Suprapubic skin (tissue), 4 donors: Measurements from ENCODE around the gene PRPF38B. TPM values are rescaled to one million over a fixed set of nuclear protein-coding genes. Genes with fewer than 3 reads are reported as not detected.

Experiments used
- DNase-seq, 2 donors: peaks; one replicate each; pipeline ENCODE4 v3.0.0-alpha.2; 2019; ENCODE audit warnings: low spot score in 2 of 2
- H3K27ac ChIP-seq: fragments of 200-600 bp; sonication (generic); one replicate; pipeline ENCODE4 v1.5.1; 2019
- H3K27me3 ChIP-seq: fragments of 200-600 bp; sonication (generic); one replicate; pipeline ENCODE4 v1.5.1; 2019
- H3K36me3 ChIP-seq: fragments of 200-600 bp; sonication (generic); one replicate; pipeline ENCODE4 v1.5.1; 2019
- H3K4me1 ChIP-seq: fragments of 200-600 bp; sonication (generic); one replicate; pipeline ENCODE4 v1.5.1; 2019
- H3K4me3 ChIP-seq: fragments of 200-600 bp; sonication (generic); one replicate; pipeline ENCODE4 v1.5.1; 2019; ENCODE audit warnings: mild to moderate bottlenecking
- H3K9me3 ChIP-seq: fragments of 200-600 bp; sonication (generic); one replicate; pipeline ENCODE4 v1.5.1; 2019
- CTCF ChIP-seq, 2 donors: fragments of 200-600 bp in 1 of 2; fragments of 450-650 bp in 1 of 2; sonication (generic) in 1 of 2; IDR thresholded peaks; one replicate each; pipeline ENCODE4 v1.5.1; 2016 to 2019; ENCODE audit warnings: antibody characterized with exemption in 2 of 2, mild to moderate bottlenecking in 1 of 2, moderate library complexity in 1 of 2
- EP300 ChIP-seq: sonication (generic); formaldehyde crosslinking; IDR thresholded peaks from one replicate; pipeline ENCODE4 v1.6.1; 2017; ENCODE audit warnings: antibody characterized with exemption
- POLR2A ChIP-seq, 2 donors: fragments of 450-650 bp; IDR thresholded peaks; one replicate each; pipeline ENCODE4 v1.6.1; 2017; ENCODE audit warnings: antibody characterized with exemption in 2 of 2, mild to moderate bottlenecking in 2 of 2, moderate library complexity in 2 of 2
- POLR2AphosphoS5 ChIP-seq, 3 donors: sonication (generic); formaldehyde crosslinking; IDR thresholded peaks; one replicate each; pipeline ENCODE4 v1.6.1; 2017; ENCODE audit warnings: antibody characterized with exemption in 3 of 3
- WGBS: methylation state at CpG from one replicate; pipeline ENCODE4 v1.1.5; 2018; 5-methylcytosine and 5-hydroxymethylcytosine counted together
- total RNA-seq, 4 donors: library from RNA; depleted of rRNA; stranded (reverse); fragments of >200 nt; gene quantifications; one replicate each; pipeline ENCODE4 v1.1.0, GENCODE V29; 2016

PRPF38B gene
- total RNA-seq, 4 donors from 2014 or later, result 17.5 to 58.4 (median 25.4) TPM

- H3K36me3 ChIP-seq, result no peaks in the 10 kb centered on the region
- DNase-seq, result no peak
- 85% methylated on average over 2 of the region's 2 CpGs for WGBS
- no peaks in the 10 kb centered on the region for H3K9me3 ChIP-seq
- H3K4me1 ChIP-seq, result no peaks in the 10 kb centered on the region
- peaks cover 7% of the 10 kb centered on the region for H3K27me3 ChIP-seq
- no peak overlapping the region for H3K4me3 ChIP-seq
- H3K27ac ChIP-seq, result no peak overlapping the region
- no peak for TF ChIP-seq EP300
- TF ChIP-seq CTCF (IDR thresholded peaks at IDR 0.05), result no peak
- TF ChIP-seq POLR2A (IDR thresholded peaks at IDR 0.05), result no peak
- no peak for TF ChIP-seq POLR2AphosphoS5 (IDR thresholded peaks at IDR 0.05)
These were observed 24.5 kb downstream of the PRPF38B start for GRCh38 chr1:108716437-108717230.

- Histone ChIP-seq H3K27ac (no peak overlapping the region), H3K36me3 (no peaks in the 10 kb centered on the region), H3K27me3 (peaks cover under 1% of the 10 kb centered on the region), H3K9me3 (no peaks in the 10 kb centered on the region), H3K4me1 (no peaks in the 10 kb centered on the region), H3K4me3 (no peak overlapping the region)
- TF ChIP-seq POLR2AphosphoS5 (IDR thresholded peaks at IDR 0.05) (no peak), EP300 (no peak), CTCF (IDR thresholded peaks at IDR 0.05) (no peak), POLR2A (IDR thresholded peaks at IDR 0.05) (no peak)
- DNase-seq, result no peak
- 93% methylated on average over 9 of the region's 9 CpGs for WGBS
These were observed 25.7 kb downstream of the PRPF38B start for GRCh38 chr1:108717774-108718316.

GRCh38 chr1:108718927-108719655 lies 27.0 kb downstream of the PRPF38B start:
- no peak for DNase-seq

DNA sequence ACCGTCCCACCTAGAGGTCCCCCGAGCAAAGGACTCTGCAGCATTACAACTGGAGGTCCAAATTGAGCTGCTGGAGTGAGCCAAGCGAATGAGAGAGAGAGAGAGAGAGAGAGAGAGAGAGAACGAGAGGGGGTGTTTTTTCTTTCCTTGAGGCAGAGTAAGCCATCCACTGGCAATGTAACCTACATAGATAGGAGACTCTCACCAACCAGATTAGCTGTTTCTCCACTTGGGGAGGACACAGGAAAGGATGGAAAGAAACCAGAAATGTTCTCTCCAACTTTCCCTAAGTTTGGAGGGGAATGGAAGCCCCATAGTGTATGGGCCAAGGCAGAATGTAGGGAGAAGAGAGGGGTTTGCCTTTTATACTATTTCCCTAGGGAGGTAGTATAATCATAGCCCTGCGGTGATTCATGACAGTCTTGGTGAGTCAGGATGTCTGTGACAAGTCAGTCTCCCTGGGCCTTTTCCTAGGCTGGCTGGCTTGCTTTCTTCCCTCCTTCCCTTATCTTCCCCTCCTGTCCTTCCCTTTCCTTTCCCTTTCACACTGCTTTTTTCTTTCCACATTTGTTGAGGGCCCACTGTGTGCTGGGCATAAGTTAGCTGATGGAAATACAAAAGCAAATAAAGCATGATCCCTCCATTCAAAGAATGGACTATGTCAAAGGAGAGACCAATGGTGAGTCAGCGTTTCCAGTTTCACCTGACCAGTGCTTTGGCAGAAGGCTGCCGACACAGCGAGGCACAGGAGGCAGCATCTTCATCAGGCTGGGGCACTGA lies 27.7 kb downstream of the PRPF38B start:
- Histone ChIP-seq H3K4me1 (no peaks in the 10 kb centered on the region), H3K27me3 (no peaks in the 10 kb centered on the region), H3K9me3 (no peaks in the 10 kb centered on the region), H3K4me3 (no peak overlapping the region), H3K27ac (no peak overlapping the region), H3K36me3 (no peaks in the 10 kb centered on the region)
- no peak for DNase-seq
- 75% methylated on average over 8 of the region's 8 CpGs for WGBS
- TF ChIP-seq EP300 (no peak), POLR2AphosphoS5 (IDR thresholded peaks at IDR 0.05) (no peak), POLR2A (IDR thresholded peaks at IDR 0.05) (no peak), CTCF (IDR thresholded peaks at IDR 0.05) (no peak)

More at GRCh38 chr1:108718927-108719655, 27.0 kb downstream of the PRPF38B start:
- no peaks in the 10 kb centered on the region for H3K4me1 ChIP-seq
- WGBS, result 46% methylated on average over 6 of the region's 6 CpGs
- H3K27ac ChIP-seq, result no peak overlapping the region
- H3K4me3 ChIP-seq, result no peak overlapping the region
- no peaks in the 10 kb centered on the region for H3K9me3 ChIP-seq
- H3K27me3 ChIP-seq, result no peaks in the 10 kb centered on the region
- TF ChIP-seq EP300 (no peak), POLR2AphosphoS5 (IDR thresholded peaks at IDR 0.05) (no peak), POLR2A (IDR thresholded peaks at IDR 0.05) (no peak), CTCF (IDR thresholded peaks at IDR 0.05) (no peak)
- H3K36me3 ChIP-seq, result no peaks in the 10 kb centered on the region
